DOHH2 (cell line): ENCODE measurements around the gene EHMT1.

Experiments
- H3F3A ChIP-seq: fragments of 200-600 bp; sonication (generic), shearing (Covaris generic); 2 replicates; pipeline ENCODE4 v1.6.0; 2016; ENCODE audit warnings: antibody characterized with exemption, mild to moderate bottlenecking; ENCODE audit not compliant: control insufficient read depth, insufficient read depth
- H3K27ac ChIP-seq: fragments of 200-600 bp; sonication (generic); 2 replicates; pipeline ENCODE4 v1.5.1; 2014; ENCODE audit warnings: low read depth, mild to moderate bottlenecking, low read length, moderate library complexity
- H3K27me3 ChIP-seq: fragments of 200-600 bp; sonication (generic); 2 replicates; pipeline ENCODE4 v1.6.1; 2014; ENCODE audit warnings: mild to moderate bottlenecking, low read length, mixed read lengths; ENCODE audit not compliant: control insufficient read depth
- H3K36me3 ChIP-seq: fragments of 200-600 bp; sonication (generic); 2 replicates; pipeline ENCODE4 v1.6.1; 2014; ENCODE audit warnings: mild to moderate bottlenecking, low read length, moderate library complexity, mixed read lengths; ENCODE audit not compliant: control insufficient read depth
- H3K4me1 ChIP-seq: fragments of 200-600 bp; sonication (generic); 2 replicates; pipeline ENCODE4 v1.6.1; 2014; ENCODE audit warnings: mild to moderate bottlenecking, low read length, mixed read lengths; ENCODE audit not compliant: control insufficient read depth
- H3K4me2 ChIP-seq: fragments of 200-600 bp; sonication (generic); 2 replicates; pipeline ENCODE4 v1.6.0; 2014; ENCODE audit warnings: mild to moderate bottlenecking, low read length, moderate library complexity
- H3K4me3 ChIP-seq: fragments of 200-600 bp; sonication (generic); 2 replicates; pipeline ENCODE4 v1.5.1; 2014; ENCODE audit warnings: mild to moderate bottlenecking, low read length, mixed read lengths
- H3K79me2 ChIP-seq: fragments of 200-600 bp; sonication (generic); 2 replicates; pipeline ENCODE4 v1.6.1; 2014; ENCODE audit warnings: mild to moderate bottlenecking, low read length, mixed read lengths; ENCODE audit not compliant: control insufficient read depth
- H3K9me2 ChIP-seq: fragments of 200-600 bp; sonication (generic); replicated peaks from 2 replicates; pipeline ENCODE4 v1.6.1; 2014; ENCODE audit warnings: mild to moderate bottlenecking, low read length, mixed read lengths; ENCODE audit not compliant: control insufficient read depth
- H3K9me3 ChIP-seq: fragments of 200-600 bp; sonication (generic); 2 replicates; pipeline ENCODE4 v1.6.1; 2014; ENCODE audit warnings: antibody characterized with exemption, low read length, mixed read lengths; ENCODE audit not compliant: control insufficient read depth, insufficient read depth
- H4K20me1 ChIP-seq: fragments of 200-600 bp; sonication (generic); 2 replicates; pipeline ENCODE4 v1.6.0; 2014; ENCODE audit warnings: low read depth, mild to moderate bottlenecking, antibody characterized with exemption, low read length, moderate library complexity; ENCODE audit not compliant: control insufficient read depth, insufficient read depth
- CTCF ChIP-seq: fragments of 200-600 bp; sonication (generic); IDR thresholded peaks from one replicate; pipeline ENCODE4 v1.5.1; 2014; ENCODE audit warnings: antibody characterized with exemption, mild to moderate bottlenecking, low read depth, low read length; ENCODE audit not compliant: poor library complexity, severe bottlenecking
- EZH2phosphoT487 ChIP-seq: fragments of 200-600 bp; sonication (generic); IDR thresholded peaks from 2 replicates; pipeline ENCODE4 v1.6.1; 2017; ENCODE audit warnings: borderline replicate concordance, mild to moderate bottlenecking, antibody characterized with exemption, low read length, moderate library complexity, mixed read lengths

Gene EHMT1

GRCh38 chr9:137618105-137619067 is at the start of gene EHMT1:
TSS of gene EHMT1 (plus strand) at chr9:137619005. CDS start at chr9:137619029, 24 bp downstream.
- peak within 1 kb of the TSS; percentile 76 for H3K27ac ChIP-seq
- peaks cover 77% of the 10 kb centered on the region for H3K79me2 ChIP-seq
- peaks cover 82% of the 10 kb centered on the region for H3K36me3 ChIP-seq
- TF ChIP-seq EZH2phosphoT487: no peak
- peak; percentile 44 for TF ChIP-seq CTCF
- H4K20me1 ChIP-seq: no peaks in the 10 kb centered on the region; the same call in none of the 2 replicates
- H3K9me2 ChIP-seq: no peaks in the 10 kb centered on the region
- H3K4me2 ChIP-seq: peak within 1 kb of the TSS; percentile 87
- peak within 1 kb of the TSS; percentile 97 for H3K4me3 ChIP-seq
- peaks cover 5% of the 10 kb centered on the region; the same call in 1 of the 2 replicates for H3F3A ChIP-seq
- H3K4me1 ChIP-seq: peaks cover 46% of the 10 kb centered on the region
- no peaks in the 10 kb centered on the region for H3K9me3 ChIP-seq
- H3K27me3 ChIP-seq: no peaks in the 10 kb centered on the region

GRCh38 chr9:137569609-137570203 is 49.1 kb upstream of the EHMT1 start:
- Histone ChIP-seq H3K9me2 (no peaks in the 10 kb centered on the region), H3F3A (peaks cover 6% of the 10 kb centered on the region), H3K27me3 (no peaks in the 10 kb centered on the region), H4K20me1 (no peaks in the 10 kb centered on the region), H3K27ac (no peak overlapping the region), H3K4me3 (no peak overlapping the region), H3K79me2 (peaks cover 35% of the 10 kb centered on the region), H3K4me1 (peaks cover 10% of the 10 kb centered on the region), H3K36me3 (peaks cover 48% of the 10 kb centered on the region), H3K9me3 (peaks cover 15% of the 10 kb centered on the region; the same call in 1 of the 2 replicates), H3K4me2 (no peak overlapping the region)
- TF ChIP-seq EZH2phosphoT487 (no peak), CTCF (no peak)

GRCh38 chr9:137570566-137570965 is 48.2 kb upstream of the EHMT1 start:
- Histone ChIP-seq H3K36me3 (peaks cover 53% of the 10 kb centered on the region), H4K20me1 (no peaks in the 10 kb centered on the region), H3K4me3 (no peak overlapping the region), H3K27ac (no peak overlapping the region), H3K4me2 (no peak overlapping the region), H3K4me1 (peaks cover 19% of the 10 kb centered on the region), H3K27me3 (no peaks in the 10 kb centered on the region), H3K9me2 (no peaks in the 10 kb centered on the region), H3K9me3 (peaks cover 15% of the 10 kb centered on the region; the same call in 1 of the 2 replicates), H3F3A (peaks cover 8% of the 10 kb centered on the region), H3K79me2 (peaks cover 43% of the 10 kb centered on the region)
- TF ChIP-seq CTCF (no peak), EZH2phosphoT487 (no peak)
